Neural progenitor cell (in vitro differentiated cells): ENCODE measurements around the gene LSM3. TPM values are rescaled to one million over a fixed set of nuclear protein-coding genes. Genes with fewer than 3 reads are reported as not detected.

Experiments used
- DNase-seq: peaks from one replicate; pipeline ENCODE4 v3.0.0-alpha.2; 2016; ENCODE audit warnings: low spot score
- H2AFZ ChIP-seq: fragments of 200-600 bp; sonication (generic); replicated peaks from 2 replicates; pipeline ENCODE4 v1.6.1; 2016; ENCODE audit warnings: antibody characterized with exemption
- H3F3A ChIP-seq: fragments of 200-600 bp; sonication (generic); 2 replicates; pipeline ENCODE4 v1.6.1; 2016; ENCODE audit warnings: antibody characterized with exemption, low read depth
- H3K27ac ChIP-seq: fragments of 200-600 bp; sonication (generic); 2 replicates; pipeline ENCODE4 v1.5.1; 2016; ENCODE audit warnings: mild to moderate bottlenecking
- H3K27me3 ChIP-seq: fragments of 200-600 bp; sonication (generic); 2 replicates; pipeline ENCODE4 v1.6.1; 2016; ENCODE audit warnings: mild to moderate bottlenecking, moderate library complexity
- H3K36me3 ChIP-seq: fragments of 200-600 bp; sonication (generic); 2 replicates; pipeline ENCODE4 v1.5.1; 2016
- H3K4me1 ChIP-seq: fragments of 200-600 bp; sonication (generic); 2 replicates; pipeline ENCODE4 v1.6.1; 2016; ENCODE audit warnings: mixed run types
- H3K4me2 ChIP-seq: fragments of 200-600 bp; sonication (generic); 2 replicates; pipeline ENCODE4 v1.6.1; 2016
- H3K4me3 ChIP-seq: fragments of 200-600 bp; sonication (generic); 2 replicates; pipeline ENCODE4 v1.5.1; 2016
- H3K79me2 ChIP-seq: fragments of 200-600 bp; sonication (generic); 2 replicates; pipeline ENCODE4 v1.6.1; 2016; ENCODE audit warnings: low read depth
- H3K9ac ChIP-seq: fragments of 200-600 bp; sonication (generic); 2 replicates; pipeline ENCODE4 v1.6.1; 2016
- H3K9me3 ChIP-seq: fragments of 200-600 bp; sonication (generic); 2 replicates; pipeline ENCODE4 v1.5.1; 2016; ENCODE audit warnings: low read depth
- H4K20me1 ChIP-seq: fragments of 200-600 bp; sonication (generic); 2 replicates; pipeline ENCODE4 v1.6.1; 2016; ENCODE audit warnings: low read depth
- H3K27ac Mint-ChIP-seq: 3 replicates; pipeline ENCODE4 v1.8.0; 2021; ENCODE audit warnings: mixed read lengths
- H3K27me3 Mint-ChIP-seq: 2 replicates; pipeline ENCODE4 v1.8.0; 2022; ENCODE audit warnings: low read depth, mild to moderate bottlenecking, inconsistent platforms, moderate library complexity, mixed read lengths; ENCODE audit not compliant: insufficient read depth
- H3K36me3 Mint-ChIP-seq: 3 replicates; pipeline ENCODE4 v1.8.0; 2021; ENCODE audit warnings: mixed read lengths
- H3K4me1 Mint-ChIP-seq: 3 replicates; pipeline ENCODE4 v1.8.0; 2021; ENCODE audit warnings: mixed read lengths
- H3K4me3 Mint-ChIP-seq: 3 replicates; pipeline ENCODE4 v1.8.0; 2021; ENCODE audit warnings: mild to moderate bottlenecking, moderate library complexity, mixed read lengths
- H3K9me3 Mint-ChIP-seq: 3 replicates; pipeline ENCODE4 v1.8.0; 2020; ENCODE audit warnings: mixed read lengths
- EZH2 ChIP-seq: fragments of 200-600 bp; sonication (generic); IDR thresholded peaks from 2 replicates; pipeline ENCODE4 v1.6.1; 2017; ENCODE audit warnings: antibody characterized with exemption, mild to moderate bottlenecking, moderate library complexity
- EZH2phosphoT487 ChIP-seq: fragments of 200-600 bp; sonication (generic); IDR thresholded peaks from 2 replicates; pipeline ENCODE4 v1.6.1; 2017; ENCODE audit warnings: antibody characterized with exemption
- total RNA-seq: library from RNA; depleted of rRNA; stranded (reverse); fragments of >200 nt; gene quantifications from 2 replicates; pipeline ENCODE4 v1.2.3, GENCODE V29; 2015; ENCODE audit warnings: low replicate concordance
- TF ChIP-seq, protein P1 (sequence below): fragments of 200-600 bp; sonication (generic); IDR thresholded peaks from 2 replicates; pipeline ENCODE4 v1.5.1; 2017; ENCODE audit warnings: antibody characterized with exemption, mild to moderate bottlenecking

LSM3 gene
- total RNA-seq, 1 donor from 2014 or later: 36.2 TPM

DNA sequence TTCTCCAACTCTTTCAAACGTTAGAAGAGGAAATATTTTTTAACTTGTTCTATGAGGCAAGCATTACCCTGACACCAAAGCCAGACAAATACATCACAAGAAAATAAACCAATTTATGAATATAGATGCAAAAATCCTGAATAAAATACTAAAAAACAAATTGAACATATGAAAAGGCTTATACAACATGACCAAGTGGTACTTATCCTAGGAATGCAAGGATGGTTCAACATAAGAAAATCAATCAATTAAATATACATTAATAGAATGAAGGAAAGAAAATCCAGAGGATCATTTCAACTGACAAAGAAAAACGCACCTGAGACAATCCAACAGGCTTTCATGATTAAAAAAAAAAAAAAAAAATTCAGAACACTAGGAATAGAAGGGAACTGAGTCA lies 17.3 kb upstream of the LSM3 start:
- TF ChIP-seq EZH2phosphoT487 (no peak), EZH2 (no peak)
- TF ChIP-seq, protein P1, sequence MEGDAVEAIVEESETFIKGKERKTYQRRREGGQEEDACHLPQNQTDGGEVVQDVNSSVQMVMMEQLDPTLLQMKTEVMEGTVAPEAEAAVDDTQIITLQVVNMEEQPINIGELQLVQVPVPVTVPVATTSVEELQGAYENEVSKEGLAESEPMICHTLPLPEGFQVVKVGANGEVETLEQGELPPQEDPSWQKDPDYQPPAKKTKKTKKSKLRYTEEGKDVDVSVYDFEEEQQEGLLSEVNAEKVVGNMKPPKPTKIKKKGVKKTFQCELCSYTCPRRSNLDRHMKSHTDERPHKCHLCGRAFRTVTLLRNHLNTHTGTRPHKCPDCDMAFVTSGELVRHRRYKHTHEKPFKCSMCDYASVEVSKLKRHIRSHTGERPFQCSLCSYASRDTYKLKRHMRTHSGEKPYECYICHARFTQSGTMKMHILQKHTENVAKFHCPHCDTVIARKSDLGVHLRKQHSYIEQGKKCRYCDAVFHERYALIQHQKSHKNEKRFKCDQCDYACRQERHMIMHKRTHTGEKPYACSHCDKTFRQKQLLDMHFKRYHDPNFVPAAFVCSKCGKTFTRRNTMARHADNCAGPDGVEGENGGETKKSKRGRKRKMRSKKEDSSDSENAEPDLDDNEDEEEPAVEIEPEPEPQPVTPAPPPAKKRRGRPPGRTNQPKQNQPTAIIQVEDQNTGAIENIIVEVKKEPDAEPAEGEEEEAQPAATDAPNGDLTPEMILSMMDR: no peak
- no peaks in the 10 kb centered on the region for H3K9me3 ChIP-seq
- H3K79me2 ChIP-seq: peaks cover 7% of the 10 kb centered on the region
- H2AFZ ChIP-seq: no peak overlapping the region
- Mint-ChIP-seq H3K36me3 (peaks cover 78% of the 10 kb centered on the region), H3K27ac (no peak overlapping the region), H3K4me1 (no peaks in the 10 kb centered on the region), H3K27me3 (no peaks in the 10 kb centered on the region), H3K4me3 (no peak overlapping the region), H3K9me3 (peaks cover 16% of the 10 kb centered on the region)
- H3K4me3 ChIP-seq: no peak overlapping the region
- no peak overlapping the region for H3K27ac ChIP-seq
- DNase-seq: no peak
- H3K27me3 ChIP-seq: no peaks in the 10 kb centered on the region
- H3K36me3 ChIP-seq: peaks cover 24% of the 10 kb centered on the region
- no peaks in the 10 kb centered on the region for H3F3A ChIP-seq
- no peak overlapping the region for H3K4me2 ChIP-seq
- no peaks in the 10 kb centered on the region for H4K20me1 ChIP-seq
- H3K4me1 ChIP-seq: no peaks in the 10 kb centered on the region
- no peak overlapping the region for H3K9ac ChIP-seq

DNA sequence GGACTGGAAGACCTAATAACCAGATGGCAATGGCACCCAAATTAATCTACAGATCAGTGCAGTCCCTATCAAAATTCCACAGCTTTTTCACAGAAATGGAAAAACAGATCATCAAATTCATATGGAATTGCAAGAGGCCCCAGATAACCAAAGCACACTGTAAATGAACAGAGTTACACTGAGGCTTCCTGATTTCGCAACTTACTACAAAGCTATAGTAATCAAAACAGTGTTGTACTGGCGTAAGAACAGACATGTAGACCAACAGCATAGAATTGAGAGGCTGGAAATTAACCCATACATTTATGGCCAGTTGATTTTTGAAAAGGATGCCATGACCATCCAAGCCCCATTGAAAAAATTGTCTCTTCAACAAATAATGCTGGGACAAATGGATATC lies 16.4 kb upstream of the LSM3 start:
- Histone ChIP-seq H3F3A (no peaks in the 10 kb centered on the region), H3K4me3 (no peak overlapping the region), H3K4me1 (no peaks in the 10 kb centered on the region), H3K9me3 (no peaks in the 10 kb centered on the region), H4K20me1 (no peaks in the 10 kb centered on the region), H3K27ac (no peak overlapping the region), H3K4me2 (no peak overlapping the region), H2AFZ (no peak overlapping the region), H3K79me2 (peaks cover 7% of the 10 kb centered on the region), H3K27me3 (no peaks in the 10 kb centered on the region), H3K9ac (no peak overlapping the region), H3K36me3 (peaks cover 24% of the 10 kb centered on the region)
- no peaks in the 10 kb centered on the region for H3K4me1 Mint-ChIP-seq
- H3K27me3 Mint-ChIP-seq: no peaks in the 10 kb centered on the region
- no peak for DNase-seq
- H3K36me3 Mint-ChIP-seq: peaks cover 79% of the 10 kb centered on the region
- no peak overlapping the region for H3K27ac Mint-ChIP-seq
- H3K9me3 Mint-ChIP-seq: peaks cover 16% of the 10 kb centered on the region
- H3K4me3 Mint-ChIP-seq: no peak overlapping the region
- TF ChIP-seq EZH2 (no peak), EZH2phosphoT487 (no peak)
- TF ChIP-seq, protein P1: no peak

DNA sequence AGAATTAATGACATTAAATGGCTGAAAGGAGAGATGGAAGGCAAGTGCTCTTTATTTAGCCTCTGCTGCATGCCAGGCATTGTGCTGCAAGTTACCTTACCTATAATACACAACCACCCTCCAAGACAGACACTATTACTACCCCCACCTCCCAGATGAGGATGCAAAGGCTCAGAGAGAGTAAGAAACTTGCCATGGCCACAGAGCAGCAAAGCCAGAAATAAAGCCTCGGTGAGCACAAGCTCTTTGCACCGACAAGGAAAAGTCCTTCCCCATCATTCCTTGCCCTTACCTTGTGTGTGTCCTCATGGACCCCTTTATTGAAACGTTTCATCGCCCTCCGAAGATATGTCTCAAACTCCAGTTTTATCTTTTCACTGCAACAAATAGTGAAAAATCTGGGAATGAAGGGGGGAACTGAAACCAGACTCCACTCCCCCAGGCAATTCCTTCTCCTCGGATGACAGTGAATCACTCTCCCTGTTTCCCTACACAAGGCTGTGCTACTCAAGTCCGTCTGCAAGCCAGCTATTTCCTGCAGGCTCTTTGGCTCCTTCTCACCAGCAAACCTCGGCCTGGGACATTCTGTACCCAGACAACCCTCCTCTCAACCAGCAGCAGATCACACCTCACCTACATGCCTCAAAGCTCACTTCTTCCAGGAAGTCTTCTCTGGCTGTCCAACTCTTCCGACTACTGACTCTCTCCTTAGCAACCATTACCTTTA lies 11.6 kb upstream of the LSM3 start:
- Mint-ChIP-seq H3K4me3 (no peak overlapping the region), H3K27ac (no peak overlapping the region), H3K27me3 (no peaks in the 10 kb centered on the region), H3K36me3 (peaks cover 57% of the 10 kb centered on the region), H3K9me3 (peaks cover 5% of the 10 kb centered on the region), H3K4me1 (no peaks in the 10 kb centered on the region)
- Histone ChIP-seq H3K4me2 (no peak overlapping the region), H3K9me3 (no peaks in the 10 kb centered on the region), H4K20me1 (no peaks in the 10 kb centered on the region), H3K9ac (no peak overlapping the region), H2AFZ (no peak overlapping the region), H3F3A (no peaks in the 10 kb centered on the region), H3K79me2 (no peaks in the 10 kb centered on the region), H3K4me1 (no peaks in the 10 kb centered on the region), H3K27me3 (no peaks in the 10 kb centered on the region), H3K36me3 (peaks cover 26% of the 10 kb centered on the region), H3K27ac (no peak overlapping the region), H3K4me3 (no peak overlapping the region)
- DNase-seq: no peak
- TF ChIP-seq EZH2phosphoT487 (no peak), EZH2 (no peak)
- TF ChIP-seq, protein P1: no peak
